Measurements from ENCODE around the gene PRG3. TPM values are rescaled to one million over a fixed set of nuclear protein-coding genes. Genes with fewer than 3 reads are reported as not detected.

Gene PRG3
- total and polyA plus RNA-seq, 2 donors (not counting 3 experiments of a cell fraction or from before 2014, with no cell fraction given) = not detected

- H3K4me2 ChIP-seq (ENCODE audit: insufficient read depth, low read length) = no peak overlapping the region
- dilution Hi-C loops (cut with MboI; ENCODE audit: extremely low pct_ligation_motif_present, low sequenced_read_pairs) (no loop called here), intact Hi-C loops (cut with micrococcal nuclease) (loop anchor here (2.0 kb wide), 1 partner anchor 501 kb away; no protein-coding TSS in a partner anchor)
- no peak overlapping the region for H3K9ac ChIP-seq (replicated peaks; ENCODE audit: extremely low read depth, insufficient read depth, low read length)
- no peak overlapping the region for H2AFZ ChIP-seq (ENCODE audit: low read depth, low read length)
- peaks cover 2% of the 10 kb centered on the region for H3K4me1 ChIP-seq (ENCODE audit: control insufficient read depth, extremely low read depth, insufficient read depth, low read length)
- H3K36me3 ChIP-seq (ENCODE audit: control insufficient read depth in 2 of 2, extremely low read depth in 1 of 2, insufficient read depth in 2 of 2, low read length in 2 of 2) = no peaks in the 10 kb centered on the region
- H3K27ac ChIP-seq (ENCODE audit: insufficient read depth, low read depth, low read length) = no peak overlapping the region
- no peaks in the 10 kb centered on the region for H4K20me1 ChIP-seq (replicated peaks; ENCODE audit: control insufficient read depth, extremely low read depth, insufficient read depth, low read length)
- ChIA-PET CTCF (interaction anchor here (1.1 kb wide), 1 partner anchor 500 kb away, joined by 4 read pairs; no protein-coding TSS in a partner anchor), POLR2A (no interaction called here)
- FAIRE-seq = no peak
- no peak overlapping the region for H3K4me3 ChIP-seq (replicated peaks in 1 of 3; ENCODE audit: insufficient read depth in 1 of 3, low read depth in 1 of 3, low read length in 3 of 3)
- peaks cover 4 to 9% of the 10 kb centered on the region in 2 experiments for H3K27me3 ChIP-seq (ENCODE audit: control insufficient read depth in 2 of 2, insufficient read depth in 2 of 2, low read length in 2 of 2)
- H3K9me3 ChIP-seq (replicated peaks; ENCODE audit: control insufficient read depth, insufficient read depth, low read length) = no peaks in the 10 kb centered on the region
- BruUV-seq (replicated peaks) = no TSS peak
- no peaks in the 10 kb centered on the region for H3K9me1 ChIP-seq (replicated peaks; ENCODE audit: control insufficient read depth, extremely low read depth, insufficient read depth, low read length)
- no peak for TF ChIP-seq JUN (IDR thresholded peaks at IDR 0.05; ENCODE audit: borderline replicate concordance, insufficient read depth, insufficient read length, low read depth)
- TF ChIP-seq GATA2 (IDR thresholded peaks at IDR 0.05; ENCODE audit: insufficient read depth, insufficient read length, low read depth, low read length) = no peak
- TF ChIP-seq EZH2 (IDR thresholded peaks at IDR 0.05; ENCODE audit: borderline replicate concordance, low read depth, low read length, severe bottlenecking) = no peak
- TF ChIP-seq MYC (IDR thresholded peaks at IDR 0.05; ENCODE audit: low read depth, low read length) = no peak
- TF ChIP-seq FOS (IDR thresholded peaks at IDR 0.05; ENCODE audit: borderline replicate concordance, insufficient read depth, low read length) = no peak
- TF ChIP-seq POLR2AphosphoS5 (IDR thresholded peaks at IDR 0.05; ENCODE audit: insufficient read depth, low read depth, low read length) = no peak
- TF ChIP-seq, protein P1, sequence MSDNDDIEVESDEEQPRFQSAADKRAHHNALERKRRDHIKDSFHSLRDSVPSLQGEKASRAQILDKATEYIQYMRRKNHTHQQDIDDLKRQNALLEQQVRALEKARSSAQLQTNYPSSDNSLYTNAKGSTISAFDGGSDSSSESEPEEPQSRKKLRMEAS (IDR thresholded peaks at IDR 0.05; ENCODE audit: insufficient read depth, insufficient read length) = no peak
- no peak for TF ChIP-seq POLR2A (IDR thresholded peaks at IDR 0.05; ENCODE audit: low read depth, low read length)
- TF ChIP-seq, protein P2, sequence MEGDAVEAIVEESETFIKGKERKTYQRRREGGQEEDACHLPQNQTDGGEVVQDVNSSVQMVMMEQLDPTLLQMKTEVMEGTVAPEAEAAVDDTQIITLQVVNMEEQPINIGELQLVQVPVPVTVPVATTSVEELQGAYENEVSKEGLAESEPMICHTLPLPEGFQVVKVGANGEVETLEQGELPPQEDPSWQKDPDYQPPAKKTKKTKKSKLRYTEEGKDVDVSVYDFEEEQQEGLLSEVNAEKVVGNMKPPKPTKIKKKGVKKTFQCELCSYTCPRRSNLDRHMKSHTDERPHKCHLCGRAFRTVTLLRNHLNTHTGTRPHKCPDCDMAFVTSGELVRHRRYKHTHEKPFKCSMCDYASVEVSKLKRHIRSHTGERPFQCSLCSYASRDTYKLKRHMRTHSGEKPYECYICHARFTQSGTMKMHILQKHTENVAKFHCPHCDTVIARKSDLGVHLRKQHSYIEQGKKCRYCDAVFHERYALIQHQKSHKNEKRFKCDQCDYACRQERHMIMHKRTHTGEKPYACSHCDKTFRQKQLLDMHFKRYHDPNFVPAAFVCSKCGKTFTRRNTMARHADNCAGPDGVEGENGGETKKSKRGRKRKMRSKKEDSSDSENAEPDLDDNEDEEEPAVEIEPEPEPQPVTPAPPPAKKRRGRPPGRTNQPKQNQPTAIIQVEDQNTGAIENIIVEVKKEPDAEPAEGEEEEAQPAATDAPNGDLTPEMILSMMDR (IDR thresholded peaks at IDR 0.05; ENCODE audit: extremely low read depth in 1 of 2, insufficient read depth in 1 of 2, low read depth in 1 of 2, low read length in 2 of 2) = no peak
- H3K79me2 ChIP-seq (ENCODE audit: control insufficient read depth, insufficient read depth, low read length) = no peaks in the 10 kb centered on the region
- no peak for DNase-seq (ENCODE audit: low read depth, low spot score)
Measured at GRCh38 chr11:57341250-57341808, 39.6 kb downstream of the PRG3 start.

Measured in endothelial cell of umbilical vein (primary cell).